GM21423 (cell line): Measurements from ENCODE around the gene FA2H.
"Not testable (repeated sequence)": the region's sequence is repeated elsewhere in the genome, so short reads cannot be mapped to it uniquely, and the experiment has no call there.

Experiments used
- ATAC-seq: cut with Tn5 transposase; IDR thresholded peaks from one replicate; pipeline ENCODE4 v1.9.1; 2021; ENCODE audit warnings: mild to moderate bottlenecking, moderate library complexity; ENCODE audit not compliant: unreplicated experiment

FA2H gene

GRCh38 chr16:74770831-74771526, 3.6 kb downstream of the FA2H start:
- no peak for ATAC-seq

DNA sequence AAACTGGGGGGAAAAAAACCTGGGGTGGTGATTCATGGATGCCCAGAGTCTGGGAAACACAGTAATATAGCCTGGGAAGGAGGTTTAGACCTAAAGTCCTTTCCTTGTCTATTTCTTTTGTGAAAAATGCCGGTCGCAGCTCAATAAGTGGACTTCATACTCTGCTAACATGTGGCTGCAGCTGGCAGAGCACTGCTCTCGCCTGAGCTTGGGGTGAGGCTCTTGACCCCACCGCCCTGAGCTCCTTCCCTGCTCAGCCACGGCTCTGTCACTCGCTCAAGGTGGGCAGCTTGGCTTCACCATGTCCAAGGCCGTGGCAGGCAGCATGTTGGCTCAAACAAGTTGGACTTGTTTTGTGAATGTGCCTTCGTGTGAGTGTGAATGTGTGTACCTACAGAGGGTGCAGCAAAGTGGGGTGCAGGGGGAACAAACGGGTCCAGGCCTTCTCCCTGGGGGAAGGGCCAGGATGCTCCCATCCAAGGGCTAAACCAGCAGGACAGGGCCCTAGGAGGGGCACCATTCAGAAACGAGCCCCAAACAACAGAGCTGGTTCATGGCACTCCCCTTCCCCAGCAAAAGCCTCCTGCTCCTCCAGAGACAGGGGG, 4.9 kb downstream of the FA2H start:
- ATAC-seq = no peak

DNA sequence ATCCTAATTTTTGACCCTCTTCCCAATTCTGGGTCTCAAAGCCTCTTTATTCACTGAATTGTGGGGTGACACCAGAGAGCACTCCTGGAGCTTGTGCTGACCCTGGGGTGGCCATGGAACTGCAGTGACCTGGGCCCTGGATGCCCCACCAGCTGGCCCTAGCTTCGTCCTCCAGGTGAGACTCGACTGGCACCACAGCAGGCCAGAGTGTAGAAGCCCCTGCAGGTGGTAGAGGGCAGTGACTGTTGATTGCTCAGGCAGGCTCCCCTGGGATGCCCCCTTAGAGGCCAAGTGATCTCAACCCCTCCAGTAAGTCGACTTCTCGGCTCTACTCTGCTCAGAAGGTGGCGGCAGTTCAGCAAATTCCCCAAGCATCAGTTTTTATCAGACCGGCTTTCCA, 6.4 kb downstream of the FA2H start:
- no peak for ATAC-seq

DNA sequence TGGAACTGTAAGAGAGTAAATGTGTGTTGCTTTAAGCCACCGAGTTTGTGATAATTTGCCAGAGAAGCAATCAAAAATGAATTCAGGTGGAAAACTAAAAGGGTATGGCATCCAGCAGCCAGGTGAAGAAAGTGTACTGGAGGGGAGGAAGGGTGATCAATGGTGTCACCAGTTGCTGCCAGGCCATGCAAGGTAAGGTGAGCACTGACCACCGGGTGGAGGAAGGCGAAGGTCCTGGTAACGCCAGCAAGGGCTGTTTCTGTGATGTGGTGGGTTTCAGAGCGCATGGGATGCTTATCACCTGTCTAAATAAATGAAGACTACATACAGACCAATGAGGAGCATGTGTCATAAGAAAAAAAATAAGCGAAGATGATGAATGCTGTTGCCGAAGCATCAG, 6.9 kb downstream of the FA2H start:
- no peak for ATAC-seq

DNA sequence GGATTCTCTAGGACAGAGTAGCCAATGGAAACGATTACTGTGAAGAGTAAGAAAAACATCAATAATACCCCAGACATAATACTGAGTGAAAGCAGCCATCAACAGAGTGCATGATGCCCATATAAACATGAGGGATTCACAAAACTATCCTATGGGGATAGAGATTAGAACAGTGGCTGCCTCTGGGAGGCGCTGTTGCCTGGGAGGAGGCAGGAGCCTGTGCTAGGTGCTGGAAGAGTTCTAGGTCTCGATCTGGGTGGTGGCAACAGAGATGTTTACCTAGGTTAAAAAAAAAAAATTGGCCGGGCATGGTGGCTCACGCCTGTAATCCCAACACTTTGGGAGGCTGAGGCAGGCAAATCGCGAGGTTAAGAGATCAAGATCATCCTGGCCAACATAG, 7.9 kb downstream of the FA2H start:
- no peak for ATAC-seq

DNA sequence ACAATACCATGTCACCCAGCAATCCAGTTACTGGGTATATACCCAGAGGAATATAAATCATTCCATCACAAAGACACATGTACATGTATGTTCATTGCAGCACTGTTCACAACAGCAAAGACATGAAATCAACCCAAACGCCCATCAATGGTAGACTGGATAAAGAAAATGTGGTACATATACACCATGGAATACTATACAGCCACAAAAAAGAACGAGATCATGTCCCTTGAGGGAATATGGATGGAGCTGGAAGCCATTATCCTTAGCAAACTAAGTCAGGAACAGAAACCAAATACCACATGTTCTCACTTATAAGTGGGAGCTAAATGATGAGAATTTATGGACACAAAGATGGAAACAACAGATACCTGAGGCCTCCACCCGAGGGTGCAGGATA, 10.4 kb downstream of the FA2H start:
- not testable (repeated sequence) for ATAC-seq

- no peak for ATAC-seq
Measured at GRCh38 chr16:74761665-74762064, 13.0 kb downstream of the FA2H start.

GRCh38 chr16:74760007-74760767, 14.4 kb downstream of the FA2H start:
- ATAC-seq = no peak

DNA sequence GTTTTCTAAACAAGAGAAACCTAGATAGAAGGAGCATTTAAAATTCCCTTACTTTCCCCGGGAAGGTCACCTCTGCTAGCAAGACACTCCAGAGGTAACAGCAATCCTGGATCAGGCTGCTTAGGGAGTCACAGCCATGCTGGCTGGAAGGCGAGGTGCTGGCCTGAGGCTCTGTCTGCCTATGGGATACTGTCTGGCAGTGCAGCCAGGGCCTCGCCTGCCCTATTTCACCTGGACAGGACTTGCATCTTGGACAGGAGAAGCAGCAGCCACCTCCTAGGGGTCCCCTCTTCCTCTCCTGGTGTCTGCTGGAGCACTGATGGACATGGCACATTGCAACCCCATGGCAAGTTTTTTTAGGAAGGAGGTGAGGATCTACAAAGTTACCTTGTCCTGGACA, 15.1 kb downstream of the FA2H start:
- no peak for ATAC-seq

DNA sequence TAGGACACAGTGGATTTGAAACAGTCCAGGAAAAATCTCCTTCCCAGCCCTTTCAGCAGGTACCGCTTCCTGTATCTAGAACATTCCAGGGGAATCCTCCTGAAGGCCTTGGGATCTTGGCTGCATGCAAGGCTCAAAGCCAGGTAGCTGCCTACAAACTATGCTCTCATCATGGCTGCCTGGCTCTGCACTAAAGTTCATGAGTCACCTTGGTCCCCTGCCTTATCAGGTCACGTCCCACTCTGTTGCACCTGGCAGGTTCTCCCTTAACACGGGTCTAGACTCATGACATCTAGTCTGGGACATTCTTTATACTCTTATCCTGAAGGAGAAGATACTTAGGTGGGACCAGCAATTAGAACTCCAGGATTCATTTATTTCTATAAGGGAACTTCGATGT, 15.8 kb downstream of the FA2H start:
- ATAC-seq = no peak

DNA sequence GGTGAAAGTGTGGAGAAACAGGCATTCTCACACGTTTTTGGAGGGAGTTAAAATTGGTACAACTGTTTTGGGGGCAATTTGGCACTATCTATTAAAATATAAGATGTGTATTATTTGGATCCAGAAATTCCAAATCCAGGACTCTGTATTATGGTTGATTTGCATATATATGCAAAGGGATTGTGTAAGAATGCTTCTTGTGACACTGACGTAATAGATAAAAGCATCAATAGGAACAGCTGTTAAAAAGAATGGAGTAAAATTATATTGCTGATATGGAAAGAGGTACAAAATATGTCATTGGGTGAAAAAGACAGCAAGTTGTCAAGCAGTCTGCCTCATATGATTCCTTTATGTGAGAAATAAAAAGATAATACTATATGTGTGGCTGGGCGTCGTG, 17.3 kb downstream of the FA2H start:
- no peak for ATAC-seq

DNA sequence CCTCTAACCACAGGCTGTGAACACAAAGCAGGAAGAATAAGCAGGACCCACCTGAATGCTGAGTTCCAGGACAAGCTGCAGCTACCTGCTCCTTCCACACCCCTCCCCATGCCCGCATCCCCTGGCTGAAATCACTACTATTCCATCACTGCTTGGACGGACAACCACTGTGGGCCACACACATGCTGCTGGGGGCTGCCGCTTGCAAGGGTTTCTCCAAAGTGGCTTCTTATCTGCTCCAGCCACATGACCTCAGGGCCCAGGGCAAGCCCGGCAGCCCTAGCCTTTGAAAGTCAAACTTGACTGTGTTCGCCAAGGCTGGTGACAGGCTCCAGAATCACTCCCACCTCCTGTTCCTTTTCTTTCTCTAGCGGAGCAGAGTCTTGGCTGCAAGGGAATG, 18.4 kb downstream of the FA2H start:
- no peak for ATAC-seq

- no peak for ATAC-seq
Measured at GRCh38 chr16:74753180-74753579, 21.4 kb downstream of the FA2H start.

DNA sequence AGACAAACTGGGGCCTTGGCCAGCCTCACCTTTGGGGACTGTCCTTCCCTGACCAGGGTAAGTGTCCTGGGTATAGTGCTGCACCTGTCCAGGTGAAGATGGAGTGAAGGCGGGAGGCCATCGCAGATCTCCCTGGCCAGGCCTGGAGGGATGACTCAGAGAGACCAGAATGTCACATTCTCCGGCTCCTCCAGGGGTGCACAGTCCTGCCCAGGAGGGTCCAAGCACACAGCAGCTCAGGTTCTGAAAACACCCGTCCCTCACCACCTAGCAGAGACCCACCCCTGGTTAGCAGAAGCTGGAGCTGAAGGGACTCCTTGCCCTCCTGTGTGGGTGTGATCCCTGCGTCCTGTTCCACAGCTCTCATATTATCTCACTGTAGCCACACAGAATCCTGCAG, 21.9 kb downstream of the FA2H start:
- no peak for ATAC-seq

- no peak for ATAC-seq
Measured at GRCh38 chr16:74752258-74752657, 22.4 kb downstream of the FA2H start.

DNA sequence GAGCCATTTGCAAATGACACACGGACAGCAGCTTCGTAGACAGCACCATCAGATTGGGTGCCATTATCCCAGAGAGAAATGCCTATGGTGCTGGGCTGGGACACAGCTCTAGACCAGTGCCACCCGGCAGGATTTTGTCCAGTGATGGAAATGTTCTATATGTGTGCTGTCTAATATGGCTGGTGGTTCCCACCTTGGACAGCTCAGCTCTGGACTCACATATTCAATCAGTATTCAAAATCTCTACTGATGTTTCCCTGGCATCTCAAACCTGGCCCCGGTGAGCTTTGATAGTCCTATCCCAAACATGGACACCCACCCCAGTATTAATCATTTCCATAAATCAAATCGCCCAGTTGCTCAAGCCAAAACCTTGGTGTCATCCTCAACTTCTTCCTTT, 23.0 kb downstream of the FA2H start:
- no peak for ATAC-seq

- no peak for ATAC-seq
Measured at GRCh38 chr16:74749291-74750055, 25.1 kb downstream of the FA2H start.

GRCh38 chr16:74748616-74749026, 26.0 kb downstream of the FA2H start:
- no peak for ATAC-seq

DNA sequence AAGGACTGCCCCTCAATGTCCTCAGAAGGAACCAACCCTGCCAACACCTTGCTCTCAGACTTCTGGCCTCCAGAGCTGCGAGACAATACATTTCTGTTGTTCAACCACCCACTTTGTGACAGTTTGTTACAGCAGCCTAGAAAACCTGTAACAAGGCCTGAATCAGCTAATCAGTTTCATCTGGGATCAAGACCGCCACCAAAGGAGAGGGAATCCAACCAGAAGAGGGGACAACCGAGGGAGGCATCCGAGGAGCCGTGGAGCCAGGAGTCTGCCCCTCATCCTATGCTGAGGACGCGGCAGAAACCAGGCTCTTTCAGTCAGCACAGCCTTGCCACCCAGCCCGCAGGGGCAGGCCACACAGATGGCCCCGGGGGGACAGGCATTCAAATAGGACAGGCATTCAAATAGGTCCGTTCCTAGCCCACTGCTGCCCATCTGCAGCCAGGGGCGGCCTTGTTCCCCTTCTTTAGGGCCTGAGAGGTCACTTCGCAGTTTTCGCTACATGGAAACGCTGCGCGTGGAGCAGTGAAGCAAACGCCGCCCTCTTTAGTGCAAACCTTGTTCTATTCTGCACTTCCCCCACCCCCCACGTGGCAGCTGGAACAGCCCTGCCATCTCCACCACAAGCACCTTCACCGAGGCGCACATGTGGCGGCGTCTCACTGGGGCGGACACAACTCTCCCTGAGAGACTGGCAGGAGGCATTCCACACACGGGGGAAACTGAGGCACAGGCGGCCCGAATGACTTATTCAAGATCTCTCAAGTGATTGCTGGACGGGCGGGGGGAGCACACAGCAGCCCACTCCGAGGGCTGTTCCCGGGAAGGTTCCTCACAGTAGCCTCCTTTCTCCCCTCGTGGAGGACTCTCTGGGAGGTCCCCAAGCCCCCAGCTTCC, 26.7 kb downstream of the FA2H start:
- no peak for ATAC-seq

DNA sequence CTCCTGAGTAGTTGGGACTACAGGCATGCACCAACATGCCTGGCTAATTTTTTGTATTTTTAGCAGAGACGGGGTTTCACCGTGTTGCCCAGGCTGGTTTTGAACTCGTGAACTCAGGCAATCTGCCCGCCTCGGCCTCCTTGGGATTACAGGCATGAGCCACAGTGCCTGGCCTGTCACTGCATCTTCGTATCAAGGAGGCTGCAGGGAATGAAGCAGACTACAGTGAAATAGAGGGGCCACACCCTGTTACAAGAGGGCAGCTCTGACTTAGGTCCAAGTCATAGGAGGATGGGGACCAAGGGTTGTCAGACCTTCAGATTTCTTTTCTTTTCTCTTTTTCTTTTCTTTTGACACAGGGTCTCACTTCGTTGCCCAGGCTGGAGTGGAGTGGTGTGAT, 28.7 kb downstream of the FA2H start:
- no peak for ATAC-seq
